Neural crest cell (in vitro differentiated cells): ENCODE results near the gene APCDD1L. TPM values are rescaled to one million over a fixed set of nuclear protein-coding genes. Genes with fewer than 3 reads are reported as not detected.

ENCODE experiments used
- total RNA-seq: library from RNA; stranded (reverse); gene quantifications from 2 replicates; pipeline ENCODE4 v1.2.1, GENCODE V29; 2021

Gene APCDD1L
- total RNA-seq, 1 donor from 2014 or later: not detected

Other genes starting within 250 kb of the APCDD1L start
- 15.5 and 16.1 TPM in 2 replicates for gene RAB22A, start 205.7 kb downstream of the APCDD1L start, total RNA-seq
- 56.6 and 57.7 TPM in 2 replicates for gene VAPB, start 126.2 kb downstream of the APCDD1L start, total RNA-seq
- gene STX16, start 135.9 kb upstream of the APCDD1L start, total RNA-seq: 57.3 and 58.7 TPM in 2 replicates
- gene NPEPL1, start 177.4 kb upstream of the APCDD1L start, total RNA-seq: 32.0 and 34.0 TPM in 2 replicates